Activated T-helper 1 cell treated with anti-CD3 and anti-CD28 coated beads, Interleukin-12 subunit alpha, Interleukin-12 subunit beta, Interleukin-2, Interleukin-4 antibody, amounts not matched to agents 30 ng/mL and 10 ng/mL and 1 ng/mL, durations not matched to agents 14 hours and 24 hours and 36 hours (primary cell): ENCODE measurements around the gene CYRIA. TPM values are rescaled to one million over a fixed set of nuclear protein-coding genes. Genes with fewer than 3 reads are reported as not detected.
A peak's percentile ranks its signal among the peaks of the same experiment; 100 is the strongest.

Source experiments
- DNase-seq: peaks from one replicate; pipeline ENCODE4 v3.0.0; 2021; ENCODE audit warnings: low spot score
- H3K27ac Mint-ChIP-seq: one replicate; pipeline ENCODE4 v1.8.0; 2021; ENCODE audit warnings: mild to moderate bottlenecking, mixed read lengths
- H3K27me3 Mint-ChIP-seq: one replicate; pipeline ENCODE4 v1.8.0; 2022; ENCODE audit warnings: mild to moderate bottlenecking, moderate library complexity, mixed read lengths; ENCODE audit not compliant: insufficient read depth
- H3K36me3 Mint-ChIP-seq: one replicate; pipeline ENCODE4 v1.8.0; 2021; ENCODE audit warnings: low read depth, mixed read lengths
- H3K4me1 Mint-ChIP-seq: one replicate; pipeline ENCODE4 v1.8.0; 2021; ENCODE audit warnings: low read depth, mixed read lengths
- H3K4me3 Mint-ChIP-seq: one replicate; pipeline ENCODE4 v1.8.0; 2021; ENCODE audit warnings: mild to moderate bottlenecking, moderate library complexity, mixed read lengths
- H3K9me3 Mint-ChIP-seq: one replicate; pipeline ENCODE4 v1.8.0; 2021; ENCODE audit warnings: mixed read lengths
- intact Hi-C: fragments of 100-400 bp; cut with micrococcal nuclease; formaldehyde crosslinking; loops from one replicate; pipeline ENCODE4 v1.15.1; 2024
- total RNA-seq: library from RNA; stranded (reverse); gene quantifications from 2 replicates; pipeline ENCODE4 v1.2.3, GENCODE V29; 2022

The CYRIA gene
- total RNA-seq, 1 donor from 2014 or later, result 0.65 TPM

- H3K36me3 Mint-ChIP-seq, result peaks cover 4% of the 10 kb centered on the region
- no peak for DNase-seq
- H3K27ac Mint-ChIP-seq, result peak overlapping the region; percentile 31
- intact Hi-C loops, result loop anchor here (2.0 kb wide), 2 partner anchors 15 to 55 kb away; no protein-coding TSS in a partner anchor
- no peaks in the 10 kb centered on the region for H3K9me3 Mint-ChIP-seq
- peaks cover 22% of the 10 kb centered on the region for H3K27me3 Mint-ChIP-seq
- peak overlapping the region; percentile 82 for H3K4me3 Mint-ChIP-seq
- H3K4me1 Mint-ChIP-seq, result peaks cover 16% of the 10 kb centered on the region
These were observed 1.4 kb downstream of the CYRIA start for GRCh38 chr2:16664052-16664731.

DNA sequence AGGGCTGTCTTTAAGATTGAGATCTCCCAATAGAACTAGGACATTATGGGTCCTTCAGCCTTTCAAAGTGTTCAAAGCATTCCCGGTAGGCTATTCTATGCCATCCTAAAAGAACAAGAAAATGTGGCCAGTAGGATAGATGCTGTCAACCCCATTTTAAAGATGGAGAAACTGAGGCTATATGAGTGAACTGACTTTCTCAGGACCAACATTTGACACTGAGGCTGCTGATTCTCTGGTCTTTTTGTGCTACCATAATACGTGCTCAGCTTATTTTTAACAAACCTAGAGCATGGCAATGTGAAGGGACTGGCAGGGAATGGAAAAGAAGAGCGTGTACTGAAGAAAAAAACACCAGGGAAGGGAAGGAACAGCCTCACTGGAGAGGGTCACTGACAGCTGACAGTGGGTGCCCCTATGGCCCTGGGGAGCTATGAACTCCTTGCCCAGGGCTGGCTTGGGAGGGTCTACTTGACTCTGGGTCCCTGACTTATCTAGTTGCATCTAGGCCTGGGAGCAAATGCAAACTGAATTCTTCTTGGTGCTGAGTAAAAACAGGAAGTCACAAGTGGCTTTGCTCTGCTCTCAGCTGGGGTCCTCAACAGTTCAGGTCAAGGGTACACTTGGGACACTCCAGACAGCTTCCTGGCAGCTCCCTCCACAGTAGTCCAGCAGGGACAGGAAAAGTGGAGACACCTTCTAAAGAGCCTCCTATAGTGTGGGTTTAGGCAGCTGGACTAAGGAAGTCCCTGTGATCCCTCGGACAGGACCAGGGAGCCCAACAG, 2.3 kb downstream of the CYRIA start:
- no peak overlapping the region for H3K27ac Mint-ChIP-seq
- peaks cover 4% of the 10 kb centered on the region for H3K36me3 Mint-ChIP-seq
- intact Hi-C loops, result no loop called here
- DNase-seq, result no peak
- peaks cover 24% of the 10 kb centered on the region for H3K27me3 Mint-ChIP-seq
- H3K4me1 Mint-ChIP-seq, result peaks cover 16% of the 10 kb centered on the region
- no peak overlapping the region for H3K4me3 Mint-ChIP-seq
- H3K9me3 Mint-ChIP-seq, result no peaks in the 10 kb centered on the region

DNA sequence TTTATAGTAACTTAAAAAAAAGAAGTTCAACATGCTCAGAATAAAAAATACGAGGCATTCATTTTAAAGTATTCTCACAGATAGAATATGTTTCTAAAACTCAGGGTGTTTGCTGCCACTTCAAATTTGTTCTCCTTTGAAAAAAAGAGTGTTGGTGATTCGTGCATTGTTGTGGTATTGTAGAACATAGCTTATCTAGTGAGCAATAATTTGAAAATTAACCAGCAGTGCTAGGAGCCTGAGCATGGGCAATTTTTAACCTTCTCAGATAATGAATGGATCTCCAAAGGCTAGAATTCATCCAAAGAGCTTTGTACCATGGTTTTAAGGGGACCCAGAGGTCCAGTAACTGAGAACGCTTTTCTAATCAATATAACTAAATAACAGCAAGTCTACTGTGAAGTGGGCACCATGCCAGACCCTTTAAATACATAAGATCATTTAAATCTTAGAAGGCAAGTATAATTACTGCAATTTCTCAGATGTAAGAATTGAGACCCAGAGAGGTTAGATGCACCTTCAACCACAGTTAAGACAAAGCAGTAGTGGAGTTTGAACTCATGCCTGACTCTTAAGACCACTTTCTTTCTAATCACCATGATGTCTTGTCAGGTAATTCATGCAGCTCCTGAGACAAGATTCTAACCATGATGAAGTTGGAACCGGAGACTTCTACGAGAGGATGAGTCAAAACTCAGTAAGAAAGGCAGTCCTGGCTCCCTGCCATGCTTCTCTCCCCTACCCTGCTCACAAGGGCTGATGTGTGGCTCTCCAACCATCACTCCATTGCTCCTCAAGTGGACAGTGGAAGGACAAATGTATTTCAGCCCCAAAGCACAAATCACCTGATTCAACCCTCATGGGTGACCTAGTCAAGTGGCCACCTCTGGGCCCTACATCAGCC, 3.4 kb downstream of the CYRIA start:
- intact Hi-C loops, result no loop called here
- no peak for DNase-seq
- H3K9me3 Mint-ChIP-seq, result no peaks in the 10 kb centered on the region
- H3K27ac Mint-ChIP-seq, result no peak overlapping the region
- H3K36me3 Mint-ChIP-seq, result peaks cover 4% of the 10 kb centered on the region
- H3K4me3 Mint-ChIP-seq, result no peak overlapping the region
- H3K4me1 Mint-ChIP-seq, result peaks cover 16% of the 10 kb centered on the region
- H3K27me3 Mint-ChIP-seq, result peaks cover 23% of the 10 kb centered on the region

DNA sequence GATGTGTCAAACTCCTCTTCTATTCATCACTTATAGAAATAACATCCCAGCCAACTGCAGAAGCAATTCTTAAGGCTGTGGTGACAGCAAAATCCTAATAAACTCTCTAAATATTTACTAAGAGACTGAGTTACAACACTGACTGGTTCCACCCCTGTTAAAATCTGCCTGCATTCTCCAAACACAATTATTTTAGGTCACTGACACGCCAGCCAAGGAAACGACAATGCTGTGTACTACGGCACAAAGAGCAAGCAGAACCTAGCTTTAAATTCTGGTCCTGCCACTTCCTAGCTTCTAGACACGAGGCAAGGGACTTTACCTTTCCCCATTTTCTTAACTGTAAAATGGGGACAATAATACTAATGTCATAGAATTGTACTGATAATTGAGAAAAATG, 4.1 kb downstream of the CYRIA start:
- intact Hi-C loops, result no loop called here
- H3K36me3 Mint-ChIP-seq, result peaks cover 4% of the 10 kb centered on the region
- no peak for DNase-seq
- H3K9me3 Mint-ChIP-seq, result no peaks in the 10 kb centered on the region
- peaks cover 15% of the 10 kb centered on the region for H3K4me1 Mint-ChIP-seq
- H3K27ac Mint-ChIP-seq, result no peak overlapping the region
- no peak overlapping the region for H3K4me3 Mint-ChIP-seq
- H3K27me3 Mint-ChIP-seq, result peaks cover 22% of the 10 kb centered on the region

DNA sequence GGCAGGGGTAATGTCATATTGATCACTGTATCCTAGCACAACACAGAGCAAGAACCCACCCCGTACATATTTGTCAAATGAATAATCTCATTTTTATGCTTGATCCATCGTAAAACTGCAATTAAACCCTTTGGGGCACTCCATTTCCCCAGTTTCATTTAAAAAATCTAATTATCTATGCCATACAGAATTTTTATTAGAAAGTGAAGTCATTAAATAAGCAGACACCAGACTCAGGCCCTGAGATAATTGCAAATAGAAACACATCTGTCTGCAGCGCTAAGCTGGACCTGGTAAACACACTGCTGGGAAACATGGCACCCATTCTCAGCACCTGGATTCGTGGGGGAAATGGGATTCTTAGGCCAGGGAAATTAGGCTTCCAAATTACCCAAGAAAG, 5.1 kb downstream of the CYRIA start:
- Mint-ChIP-seq H3K27ac (no peak overlapping the region), H3K36me3 (no peaks in the 10 kb centered on the region), H3K9me3 (no peaks in the 10 kb centered on the region), H3K4me3 (no peak overlapping the region), H3K4me1 (peaks cover 7% of the 10 kb centered on the region), H3K27me3 (peaks cover 18% of the 10 kb centered on the region)
- intact Hi-C loops, result no loop called here
- DNase-seq, result no peak

GRCh38 chr2:16660114-16660513, 5.5 kb downstream of the CYRIA start:
- Mint-ChIP-seq H3K36me3 (no peaks in the 10 kb centered on the region), H3K27me3 (peaks cover 15% of the 10 kb centered on the region), H3K9me3 (no peaks in the 10 kb centered on the region), H3K27ac (no peak overlapping the region), H3K4me1 (peaks cover 7% of the 10 kb centered on the region), H3K4me3 (no peak overlapping the region)
- intact Hi-C loops, result no loop called here
- no peak for DNase-seq

DNA sequence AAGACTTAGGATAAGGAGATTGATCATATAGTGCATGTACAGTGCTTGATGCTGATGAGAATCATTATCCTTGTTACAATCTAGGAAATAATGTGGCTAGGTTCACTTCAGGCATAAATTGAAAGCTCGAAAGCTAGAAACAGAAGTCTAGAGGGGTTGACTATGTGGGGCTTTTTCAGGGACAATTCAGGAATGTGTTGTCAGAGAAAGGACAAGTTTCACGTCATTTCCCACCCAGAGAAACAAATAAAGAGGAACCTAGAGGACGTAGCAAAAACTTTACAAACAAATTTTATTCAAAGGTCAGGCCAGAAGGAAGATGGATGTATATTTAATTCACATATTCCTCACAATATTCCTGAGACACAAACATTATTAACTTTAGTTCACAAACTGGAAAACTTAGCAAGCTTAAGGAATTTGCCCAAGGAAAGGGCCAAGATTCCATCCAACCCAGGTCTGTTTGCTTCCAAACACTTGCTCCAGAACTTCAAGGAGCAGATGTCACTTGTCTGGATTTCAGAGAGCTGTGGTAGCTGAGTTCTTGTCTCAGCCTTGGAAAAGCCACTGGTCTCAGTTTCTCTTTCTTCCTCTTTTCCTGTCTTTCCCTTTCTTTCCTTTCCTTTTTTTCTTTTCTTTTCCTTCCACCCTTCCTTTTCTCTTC, 7.4 kb downstream of the CYRIA start:
- no peak for DNase-seq
- Mint-ChIP-seq H3K27me3 (peaks cover 9% of the 10 kb centered on the region), H3K4me1 (peaks cover 5% of the 10 kb centered on the region), H3K9me3 (no peaks in the 10 kb centered on the region), H3K4me3 (no peak overlapping the region), H3K36me3 (no peaks in the 10 kb centered on the region), H3K27ac (no peak overlapping the region)
- intact Hi-C loops, result no loop called here

DNA sequence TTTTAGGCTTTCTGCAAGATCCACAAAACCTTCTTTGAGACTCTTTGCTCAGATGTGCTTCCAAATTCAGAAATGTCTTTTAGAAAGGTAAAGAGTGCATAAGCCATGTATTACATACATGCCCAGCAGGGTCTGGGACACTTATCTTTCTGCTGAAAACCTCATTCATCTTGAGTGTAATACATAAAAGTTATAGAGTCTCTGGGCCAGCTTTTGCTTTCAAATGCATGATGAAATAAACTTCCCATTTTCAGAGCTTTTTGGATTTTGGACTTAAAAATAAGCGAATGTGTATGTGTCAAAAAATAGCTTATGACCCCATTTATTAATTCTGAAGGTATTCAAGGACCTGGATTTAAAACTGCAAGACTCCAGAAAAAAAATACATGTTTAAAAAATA, 8.0 kb downstream of the CYRIA start:
- Mint-ChIP-seq H3K4me1 (peaks cover 5% of the 10 kb centered on the region), H3K27ac (no peak overlapping the region), H3K36me3 (no peaks in the 10 kb centered on the region), H3K27me3 (peaks cover 9% of the 10 kb centered on the region), H3K4me3 (no peak overlapping the region), H3K9me3 (no peaks in the 10 kb centered on the region)
- intact Hi-C loops, result no loop called here
- DNase-seq, result no peak

GRCh38 chr2:16656784-16657391, 8.7 kb downstream of the CYRIA start:
- H3K27me3 Mint-ChIP-seq, result peaks cover 9% of the 10 kb centered on the region
- H3K4me1 Mint-ChIP-seq, result peaks cover 5% of the 10 kb centered on the region
- no peaks in the 10 kb centered on the region for H3K9me3 Mint-ChIP-seq
- no peak overlapping the region for H3K4me3 Mint-ChIP-seq
- no peak for DNase-seq
- intact Hi-C loops, result no loop called here
- no peak overlapping the region for H3K27ac Mint-ChIP-seq
- no peaks in the 10 kb centered on the region for H3K36me3 Mint-ChIP-seq

- Mint-ChIP-seq H3K4me1 (peaks cover 6% of the 10 kb centered on the region), H3K36me3 (no peaks in the 10 kb centered on the region), H3K4me3 (no peak overlapping the region)
These were observed 9.6 kb downstream of the CYRIA start for GRCh38 chr2:16655905-16656642.

GRCh38 chr2:16655445-16655837, 10.2 kb downstream of the CYRIA start:
- no peak overlapping the region for H3K27ac Mint-ChIP-seq
- peaks cover 9% of the 10 kb centered on the region for H3K27me3 Mint-ChIP-seq
- DNase-seq, result no peak
- intact Hi-C loops, result no loop called here
- H3K4me3 Mint-ChIP-seq, result no peak overlapping the region
- no peaks in the 10 kb centered on the region for H3K36me3 Mint-ChIP-seq
- peaks cover 12% of the 10 kb centered on the region for H3K4me1 Mint-ChIP-seq
- no peaks in the 10 kb centered on the region for H3K9me3 Mint-ChIP-seq

More at GRCh38 chr2:16655905-16656642, 9.6 kb downstream of the CYRIA start:
- intact Hi-C loops, result no loop called here
- Mint-ChIP-seq H3K9me3 (no peaks in the 10 kb centered on the region), H3K27ac (no peak overlapping the region), H3K27me3 (peaks cover 9% of the 10 kb centered on the region)
- no peak for DNase-seq
